Measurements from ENCODE around the gene NDUFB6.
"Not testable (repeated sequence)": the region's sequence is repeated elsewhere in the genome, so short reads cannot be mapped to it uniquely, and the experiment has no call there.

Gene NDUFB6

DNA sequence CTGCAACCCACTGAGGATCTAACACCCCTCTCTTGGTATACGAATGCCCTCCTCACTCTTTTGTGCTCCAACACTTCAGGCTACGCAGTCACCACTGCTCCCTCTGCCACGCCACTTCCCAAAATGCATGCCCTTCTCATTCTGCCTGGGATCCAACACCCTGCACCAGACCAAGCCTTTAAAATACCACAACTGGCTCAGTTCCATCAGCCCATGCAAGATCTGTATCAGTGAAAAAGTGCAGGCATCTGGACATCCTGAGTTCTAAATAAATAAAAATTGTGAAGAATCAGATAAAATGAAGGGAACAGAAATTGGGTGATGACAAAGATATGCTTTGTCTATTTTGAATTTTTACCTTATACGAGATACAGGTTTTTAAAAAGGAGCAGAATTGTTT is 2.7 kb downstream of the NDUFB6 start:
- no peak for DNase-seq

DNA sequence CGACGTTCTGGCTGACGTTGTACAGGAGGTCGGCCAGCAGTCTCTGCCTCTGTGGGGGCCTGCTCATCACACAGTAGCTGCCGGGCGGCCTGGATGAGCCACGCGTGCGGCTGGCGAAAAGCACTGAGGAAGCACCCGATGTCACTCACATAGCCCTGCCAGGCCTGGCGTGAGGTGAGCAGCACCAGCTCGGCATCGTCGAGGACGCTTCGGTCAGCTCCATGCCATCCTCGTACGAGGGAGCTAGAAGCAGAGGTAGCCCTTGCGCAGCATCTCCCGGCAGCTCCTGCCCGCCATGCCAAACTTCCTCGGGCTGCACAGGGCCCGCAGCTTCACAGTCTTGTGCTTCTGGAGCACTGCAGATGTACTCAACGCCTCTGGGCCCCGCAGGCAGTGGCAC is 6.2 kb downstream of the NDUFB6 start:
- no peak for DNase-seq

- no peak for DNase-seq
Measured at GRCh38 chr9:32565967-32566366, 7.0 kb downstream of the NDUFB6 start.

GRCh38 chr9:32558408-32558934 is 14.5 kb downstream of the NDUFB6 start:
- DNase-seq: no peak

DNA sequence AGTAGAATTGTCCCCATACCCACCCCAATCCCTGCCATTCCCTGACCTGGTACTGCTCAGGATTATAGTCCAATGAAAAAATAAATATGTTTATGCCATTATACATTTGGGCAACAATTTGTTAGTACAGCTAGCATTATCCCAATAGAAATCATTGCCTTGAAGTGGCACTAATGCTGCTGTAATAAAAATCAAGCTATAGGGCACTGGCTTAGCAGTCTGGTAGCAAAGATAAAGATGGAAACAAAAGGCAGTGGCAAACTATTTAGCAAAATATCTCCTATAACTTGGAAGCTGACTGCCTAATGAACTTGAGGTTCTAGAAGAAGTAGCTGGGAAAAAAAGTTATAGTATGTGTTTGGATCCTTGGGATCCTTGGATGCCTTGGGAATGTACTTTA is 18.4 kb downstream of the NDUFB6 start:
- no peak for DNase-seq

- DNase-seq: no peak
Measured at GRCh38 chr9:32554107-32554506, 18.9 kb downstream of the NDUFB6 start.

DNA sequence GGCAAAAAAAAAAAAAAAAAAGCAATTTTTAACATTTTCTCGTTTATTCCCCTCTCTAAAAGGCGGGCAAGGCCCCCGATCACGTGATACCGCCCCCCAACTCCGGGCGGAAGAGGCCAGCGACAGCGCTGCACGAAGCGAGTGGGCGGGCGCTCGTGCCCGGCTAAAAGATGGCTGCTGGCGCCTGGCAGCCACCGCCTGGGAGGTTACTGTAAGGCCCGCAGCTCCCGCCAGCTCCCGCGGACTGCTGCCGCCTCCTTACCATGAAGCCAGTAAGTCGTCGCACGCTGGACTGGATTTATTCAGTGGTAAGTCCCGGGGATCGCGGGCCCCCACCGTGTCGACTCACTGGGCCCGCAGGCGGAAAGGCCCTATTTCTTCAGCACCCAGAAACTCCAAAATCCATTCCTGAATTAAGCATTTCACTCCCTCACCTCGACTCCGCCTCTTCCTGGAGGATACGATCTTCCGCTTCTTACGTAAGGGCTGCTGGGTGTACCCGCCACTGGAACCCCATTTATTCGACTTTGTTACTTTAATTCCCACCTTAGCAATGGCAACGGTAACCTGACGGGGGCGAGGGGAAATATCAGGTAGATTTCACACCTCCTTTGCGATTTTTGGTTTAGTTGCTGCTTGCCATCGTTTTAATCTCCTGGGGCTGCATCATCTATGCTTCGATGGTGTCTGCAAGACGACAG is 20.6 kb downstream of the NDUFB6 start, which contains the start of the genes SMIM27 and TOPORS:
SMIM27 (plus strand) TSS at position 156 of the 701 bp plus-strand sequence; CDS start at position 264, 108 bp downstream.
TOPORS (minus strand) TSS at position 415 of the 701 bp plus-strand sequence; CDS start at position 265, 150 bp downstream.
- peak; percentile 87 for DNase-seq

- peak; percentile 28 to 37 for DNase-seq
Measured at GRCh38 chr9:32551276-32552051, 21.5 kb downstream of the NDUFB6 start.

- DNase-seq: peak; percentile 85 to 87
Measured at GRCh38 chr9:32550562-32551275, 22.2 kb downstream of the NDUFB6 start.

GRCh38 chr9:32550150-32550561 is 22.8 kb downstream of the NDUFB6 start:
- no peak for DNase-seq

DNA sequence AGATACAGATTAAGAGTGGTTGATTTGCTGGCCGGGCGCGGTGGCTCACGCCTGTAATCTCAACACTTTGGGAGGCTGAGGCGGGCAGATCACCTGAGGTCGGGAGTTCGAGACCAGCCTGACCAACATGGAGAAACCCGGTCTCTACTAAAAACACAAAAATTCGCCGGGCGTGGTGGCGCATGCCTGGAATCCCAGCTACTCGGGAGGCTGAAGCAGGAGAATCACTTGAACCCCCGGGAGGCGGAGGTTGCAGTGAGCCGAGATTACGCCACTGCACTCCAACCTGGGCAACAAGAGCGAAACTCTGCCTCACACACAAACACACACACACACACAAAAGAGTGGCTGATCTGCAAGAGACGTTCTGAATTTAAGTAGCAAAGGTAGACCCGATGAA is 24.7 kb downstream of the NDUFB6 start:
- DNase-seq: not testable (repeated sequence)

DNA sequence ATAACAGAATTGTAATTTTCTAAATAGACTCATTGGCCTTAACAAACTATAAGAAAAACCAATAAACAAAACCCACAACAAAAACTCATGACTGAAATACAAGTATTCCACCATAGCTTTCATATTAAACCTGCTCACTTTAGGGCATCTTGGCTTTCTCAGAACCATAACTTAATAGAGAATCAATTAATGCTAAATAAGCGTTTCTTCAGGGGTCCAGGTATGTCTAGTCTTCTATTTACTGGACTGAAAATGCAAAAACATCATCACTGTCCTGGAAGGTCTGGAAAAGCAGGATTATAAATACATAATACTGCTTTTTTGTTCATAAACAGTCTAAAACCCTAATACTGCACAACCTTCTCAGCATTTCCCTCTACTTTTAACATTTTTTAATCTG is 27.1 kb downstream of the NDUFB6 start:
- no peak for DNase-seq

GRCh38 chr9:32543047-32543446 is 29.9 kb downstream of the NDUFB6 start:
- DNase-seq: no peak

- no peak for DNase-seq
Measured at GRCh38 chr9:32533816-32534215, 39.1 kb downstream of the NDUFB6 start.

- DNase-seq: no peak
Measured at GRCh38 chr9:32533336-32533735, 39.6 kb downstream of the NDUFB6 start.

- no peak for DNase-seq
Measured at GRCh38 chr9:32526707-32527048, 46.3 kb downstream of the NDUFB6 start.

DNA sequence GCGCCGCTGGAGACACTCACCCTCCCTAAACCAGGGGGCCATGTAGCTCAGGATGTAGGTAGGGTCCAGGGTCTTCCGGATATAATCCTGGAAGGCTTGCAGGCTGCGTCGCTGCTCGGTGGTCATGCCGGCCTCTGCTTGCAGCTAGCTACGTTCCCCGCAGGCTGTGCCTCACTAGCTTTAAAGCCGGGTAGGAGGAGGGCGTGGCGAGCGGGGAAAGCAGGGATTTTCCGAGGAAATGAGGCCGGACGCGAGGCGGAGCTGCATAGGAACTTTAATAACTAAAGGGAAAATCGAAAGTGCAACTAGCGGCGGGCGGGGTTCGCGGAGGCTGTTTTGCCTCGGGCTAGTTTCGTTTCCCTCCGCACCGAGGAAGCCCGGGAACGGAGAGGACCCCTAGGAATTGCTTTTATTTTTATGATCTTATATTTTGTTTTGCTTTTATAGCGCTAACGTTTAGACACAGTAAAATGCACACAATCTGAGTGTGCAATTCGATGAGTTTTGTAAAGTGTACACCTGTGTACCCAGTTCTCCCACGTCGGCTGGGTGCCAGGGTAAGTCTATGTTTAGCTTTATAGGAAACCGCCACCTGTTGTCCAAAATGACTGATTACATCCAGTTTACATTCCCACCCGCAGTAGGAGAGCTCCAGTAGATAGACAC is 46.8 kb downstream of the NDUFB6 start, which contains the start of gene RIGI:
RIGI (minus strand) TSS at position 156 of the 666 bp plus-strand sequence; CDS start at position 126, 30 bp downstream.
- peak; percentile 55 to 67 for DNase-seq

GRCh38 chr9:32525709-32526030 is 47.3 kb downstream of the NDUFB6 start:
- DNase-seq: no peak

- DNase-seq: peak in 1 of 2 donors; percentile 17
Measured at GRCh38 chr9:32524892-32525708, 47.9 kb downstream of the NDUFB6 start.

- not testable (repeated sequence) for DNase-seq
Measured at GRCh38 chr9:32524558-32524891, 48.4 kb downstream of the NDUFB6 start.

DNA sequence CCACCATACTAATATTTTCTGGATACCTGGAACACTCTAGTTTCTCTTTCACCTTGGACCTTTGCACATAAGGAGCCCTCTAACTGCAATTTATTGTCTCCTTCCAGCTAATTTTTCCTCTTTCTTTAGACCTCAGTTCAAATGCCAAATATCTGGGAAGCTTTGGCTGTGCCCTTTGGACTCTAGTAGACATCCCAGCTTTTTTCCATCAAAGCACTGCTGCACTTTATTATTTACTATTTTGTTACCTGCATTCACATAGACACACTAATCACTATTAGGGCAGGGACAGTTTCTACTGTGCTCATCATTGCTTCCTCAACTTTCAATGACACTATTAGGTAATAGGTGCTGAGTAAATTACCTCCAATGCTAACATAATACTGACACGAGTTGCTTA is 49.0 kb downstream of the NDUFB6 start:
- DNase-seq: no peak

GRCh38 chr9:32518276-32518675 is 54.7 kb downstream of the NDUFB6 start:
- DNase-seq: no peak
